Fibroblast of skin of back (primary cell): ENCODE measurements around the gene TOP3A.

Experiments used
- DNase-seq: peaks from one replicate; pipeline ENCODE4 v3.0.0-alpha.2; 2013

Gene TOP3A

GRCh38 chr17:18253187-18253884 is 61.5 kb downstream of the TOP3A start:
- no peak for DNase-seq

GRCh38 chr17:18252160-18252559 is 62.6 kb downstream of the TOP3A start:
- DNase-seq: no peak

GRCh38 chr17:18251204-18251603 is 63.6 kb downstream of the TOP3A start:
- no peak for DNase-seq

GRCh38 chr17:18250708-18251107 is 64.1 kb downstream of the TOP3A start:
- DNase-seq: no peak

- DNase-seq: no peak
These were observed 64.5 kb downstream of the TOP3A start for GRCh38 chr17:18250259-18250658.

GRCh38 chr17:18248811-18249210 is 66.0 kb downstream of the TOP3A start:
- no peak for DNase-seq

GRCh38 chr17:18248300-18248731 is 66.5 kb downstream of the TOP3A start:
- peak; percentile 70 for DNase-seq

GRCh38 chr17:18247613-18248001 is 67.2 kb downstream of the TOP3A start:
- no peak for DNase-seq

- peak; percentile 37 for DNase-seq
These were observed 67.7 kb downstream of the TOP3A start for GRCh38 chr17:18246880-18247612.

- no peak for DNase-seq
These were observed 68.6 kb downstream of the TOP3A start for GRCh38 chr17:18246109-18246725.

- no peak for DNase-seq
These were observed 69.6 kb downstream of the TOP3A start for GRCh38 chr17:18245038-18245776.

- no peak for DNase-seq
These were observed 73.4 kb downstream of the TOP3A start for GRCh38 chr17:18241229-18241871.

GRCh38 chr17:18240449-18240848 is 74.3 kb downstream of the TOP3A start:
- DNase-seq: no peak

GRCh38 chr17:18238299-18238698 is 76.5 kb downstream of the TOP3A start:
- no peak for DNase-seq

GRCh38 chr17:18237461-18237860 is 77.3 kb downstream of the TOP3A start:
- DNase-seq: no peak

GRCh38 chr17:18236494-18236893 is 78.3 kb downstream of the TOP3A start:
- no peak for DNase-seq

GRCh38 chr17:18235743-18236256 is 79.0 kb downstream of the TOP3A start:
- DNase-seq: peak; percentile 31

GRCh38 chr17:18234853-18235380 is 79.9 kb downstream of the TOP3A start:
- no peak for DNase-seq

GRCh38 chr17:18233803-18234518 is 80.8 kb downstream of the TOP3A start:
- DNase-seq: no peak

GRCh38 chr17:18231164-18231563 is 83.6 kb downstream of the TOP3A start:
- no peak for DNase-seq
